Ishikawa (cell line): ENCODE results near the gene NR3C2.

Experiments used
- CEBPB ChIP-seq: IDR thresholded peaks from 2 replicates; pipeline ENCODE4 v1.6.1; 2012
- CREB1 ChIP-seq: IDR thresholded peaks from 2 replicates; pipeline ENCODE4 v1.6.1; 2012; ENCODE audit warnings: low read depth
- EGR1 ChIP-seq: IDR thresholded peaks from 2 replicates; pipeline ENCODE4 v1.6.1; 2012
- EP300 ChIP-seq: IDR thresholded peaks from 2 replicates; pipeline ENCODE4 v1.6.1; 2012; ENCODE audit warnings: borderline replicate concordance
- FOXM1 ChIP-seq: IDR thresholded peaks from 2 replicates; pipeline ENCODE4 v1.6.1; 2012; ENCODE audit warnings: low read depth, borderline replicate concordance
- NFIC ChIP-seq: IDR thresholded peaks from 2 replicates; pipeline ENCODE4 v1.6.1; 2012
- RAD21 ChIP-seq: IDR thresholded peaks from 2 replicates; pipeline ENCODE4 v1.6.1; 2012; ENCODE audit warnings: low read depth
- TAF1 ChIP-seq: IDR thresholded peaks from 2 replicates; pipeline ENCODE4 v1.6.1; 2012; ENCODE audit warnings: low read depth, mild to moderate bottlenecking
- TCF12 ChIP-seq: IDR thresholded peaks from 2 replicates; pipeline ENCODE4 v1.6.1; 2012; ENCODE audit warnings: low read depth
- TEAD4 ChIP-seq: IDR thresholded peaks from 2 replicates; pipeline ENCODE4 v1.6.1; 2012
- YY1 ChIP-seq: IDR thresholded peaks from 2 replicates; pipeline ENCODE4 v1.6.1; 2012; ENCODE audit warnings: low read depth
- ZBTB7A ChIP-seq: IDR thresholded peaks from 2 replicates; pipeline ENCODE4 v1.6.1; 2012; ENCODE audit warnings: low read depth
- TF ChIP-seq, protein P1 (sequence below): IDR thresholded peaks from 2 replicates; pipeline ENCODE4 v1.6.1; 2012
- TF ChIP-seq, protein P2 (sequence below): IDR thresholded peaks from 2 replicates; pipeline ENCODE4 v1.6.1; 2012; ENCODE audit warnings: low read depth, mild to moderate bottlenecking
- TF ChIP-seq, protein P3 (sequence below): IDR thresholded peaks from 2 replicates; pipeline ENCODE4 v1.6.1; 2012

The NR3C2 gene

DNA sequence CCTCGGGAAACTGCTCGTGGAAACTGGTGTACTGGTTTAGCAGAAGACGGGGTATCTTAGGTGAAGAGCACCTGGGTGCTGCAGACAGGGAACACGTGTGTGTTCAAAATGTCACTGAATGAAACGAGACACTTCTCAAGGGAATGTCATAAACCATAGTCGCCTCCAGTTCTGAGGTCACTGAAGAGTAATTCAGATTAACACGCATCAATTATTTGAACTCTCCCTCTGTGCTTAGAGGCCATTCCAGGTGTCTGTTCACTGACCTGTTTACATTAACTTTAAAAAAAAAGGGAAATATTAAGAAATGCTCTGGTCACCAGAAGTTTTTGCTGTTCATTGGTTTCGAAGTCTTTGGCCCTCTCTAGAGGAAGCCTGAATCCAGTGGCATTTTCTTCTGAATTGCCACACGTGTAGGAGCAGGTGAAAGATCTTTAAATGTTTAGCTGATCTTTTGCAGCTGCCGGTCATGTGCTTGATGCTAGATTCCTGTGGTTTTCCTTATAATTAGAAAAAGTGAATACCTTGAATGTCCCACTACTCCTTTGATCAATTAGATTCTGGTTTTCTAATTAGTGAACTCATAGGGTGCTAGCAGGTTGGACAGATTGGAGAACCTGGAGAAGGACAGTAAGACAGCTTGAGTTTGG is 379.8 kb downstream of the NR3C2 start:
- TF ChIP-seq NFIC: no peak
- no peak for TF ChIP-seq EP300
- TF ChIP-seq RAD21: no peak
- no peak for TF ChIP-seq TEAD4
- TF ChIP-seq, protein P1, sequence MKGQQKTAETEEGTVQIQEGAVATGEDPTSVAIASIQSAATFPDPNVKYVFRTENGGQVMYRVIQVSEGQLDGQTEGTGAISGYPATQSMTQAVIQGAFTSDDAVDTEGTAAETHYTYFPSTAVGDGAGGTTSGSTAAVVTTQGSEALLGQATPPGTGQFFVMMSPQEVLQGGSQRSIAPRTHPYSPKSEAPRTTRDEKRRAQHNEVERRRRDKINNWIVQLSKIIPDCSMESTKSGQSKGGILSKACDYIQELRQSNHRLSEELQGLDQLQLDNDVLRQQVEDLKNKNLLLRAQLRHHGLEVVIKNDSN: no peak

DNA sequence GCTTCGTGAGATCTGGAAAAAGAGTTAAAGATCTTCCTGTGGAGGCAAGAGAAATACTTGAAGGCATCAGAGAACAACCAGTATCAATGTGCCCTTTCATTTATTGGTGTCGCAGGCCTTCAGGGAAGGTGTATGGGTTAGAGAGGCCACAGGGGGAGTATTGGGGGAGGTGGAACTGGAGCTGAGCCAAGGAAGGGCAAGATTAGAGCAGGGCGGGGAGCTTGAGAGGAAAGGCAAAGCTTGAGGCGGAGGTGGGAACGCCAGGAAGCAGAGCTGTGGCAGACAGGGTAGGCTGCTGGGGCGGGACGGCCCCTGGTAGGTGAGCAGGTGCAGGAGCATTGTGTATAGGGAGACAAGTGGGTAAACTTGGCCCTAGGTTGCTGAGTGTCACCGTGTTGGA is 380.4 kb downstream of the NR3C2 start:
- TF ChIP-seq CEBPB (no peak), NFIC (no peak), YY1 (no peak), TAF1 (no peak), FOXM1 (no peak), EP300 (no peak), CREB1 (no peak), TCF12 (no peak), EGR1 (no peak), ZBTB7A (no peak), RAD21 (no peak), TEAD4 (no peak)
- TF ChIP-seq, protein P2, sequence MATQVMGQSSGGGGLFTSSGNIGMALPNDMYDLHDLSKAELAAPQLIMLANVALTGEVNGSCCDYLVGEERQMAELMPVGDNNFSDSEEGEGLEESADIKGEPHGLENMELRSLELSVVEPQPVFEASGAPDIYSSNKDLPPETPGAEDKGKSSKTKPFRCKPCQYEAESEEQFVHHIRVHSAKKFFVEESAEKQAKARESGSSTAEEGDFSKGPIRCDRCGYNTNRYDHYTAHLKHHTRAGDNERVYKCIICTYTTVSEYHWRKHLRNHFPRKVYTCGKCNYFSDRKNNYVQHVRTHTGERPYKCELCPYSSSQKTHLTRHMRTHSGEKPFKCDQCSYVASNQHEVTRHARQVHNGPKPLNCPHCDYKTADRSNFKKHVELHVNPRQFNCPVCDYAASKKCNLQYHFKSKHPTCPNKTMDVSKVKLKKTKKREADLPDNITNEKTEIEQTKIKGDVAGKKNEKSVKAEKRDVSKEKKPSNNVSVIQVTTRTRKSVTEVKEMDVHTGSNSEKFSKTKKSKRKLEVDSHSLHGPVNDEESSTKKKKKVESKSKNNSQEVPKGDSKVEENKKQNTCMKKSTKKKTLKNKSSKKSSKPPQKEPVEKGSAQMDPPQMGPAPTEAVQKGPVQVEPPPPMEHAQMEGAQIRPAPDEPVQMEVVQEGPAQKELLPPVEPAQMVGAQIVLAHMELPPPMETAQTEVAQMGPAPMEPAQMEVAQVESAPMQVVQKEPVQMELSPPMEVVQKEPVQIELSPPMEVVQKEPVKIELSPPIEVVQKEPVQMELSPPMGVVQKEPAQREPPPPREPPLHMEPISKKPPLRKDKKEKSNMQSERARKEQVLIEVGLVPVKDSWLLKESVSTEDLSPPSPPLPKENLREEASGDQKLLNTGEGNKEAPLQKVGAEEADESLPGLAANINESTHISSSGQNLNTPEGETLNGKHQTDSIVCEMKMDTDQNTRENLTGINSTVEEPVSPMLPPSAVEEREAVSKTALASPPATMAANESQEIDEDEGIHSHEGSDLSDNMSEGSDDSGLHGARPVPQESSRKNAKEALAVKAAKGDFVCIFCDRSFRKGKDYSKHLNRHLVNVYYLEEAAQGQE: no peak
- TF ChIP-seq, protein P1: no peak
- TF ChIP-seq, protein P3, sequence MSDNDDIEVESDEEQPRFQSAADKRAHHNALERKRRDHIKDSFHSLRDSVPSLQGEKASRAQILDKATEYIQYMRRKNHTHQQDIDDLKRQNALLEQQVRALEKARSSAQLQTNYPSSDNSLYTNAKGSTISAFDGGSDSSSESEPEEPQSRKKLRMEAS: no peak

DNA sequence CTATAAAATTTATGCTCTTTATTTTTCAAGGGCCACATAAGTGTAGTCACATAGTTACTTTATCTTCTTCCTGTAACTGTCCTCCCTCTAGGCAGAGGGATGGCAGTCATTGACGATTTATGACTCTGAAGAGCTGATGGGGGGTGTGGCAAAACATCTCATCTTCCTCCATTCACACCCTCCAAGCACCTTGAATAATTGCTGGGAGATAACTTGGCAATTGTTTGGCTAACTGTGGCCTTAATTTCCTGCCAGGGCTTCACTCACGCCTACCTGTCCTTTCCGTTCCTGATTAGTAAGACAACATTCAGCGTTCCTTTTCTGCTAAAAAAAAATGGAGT is 381.1 kb downstream of the NR3C2 start:
- TF ChIP-seq, protein P1: no peak
- no peak for TF ChIP-seq NFIC
- no peak for TF ChIP-seq YY1
- no peak for TF ChIP-seq RAD21
- TF ChIP-seq EP300: no peak
- TF ChIP-seq, protein P2: no peak
- no peak for TF ChIP-seq TCF12
- no peak for TF ChIP-seq CREB1
- TF ChIP-seq, protein P3: no peak
- no peak for TF ChIP-seq TEAD4
- no peak for TF ChIP-seq CEBPB
- TF ChIP-seq ZBTB7A: no peak
- no peak for TF ChIP-seq FOXM1
- no peak for TF ChIP-seq TAF1
- TF ChIP-seq EGR1: no peak

DNA sequence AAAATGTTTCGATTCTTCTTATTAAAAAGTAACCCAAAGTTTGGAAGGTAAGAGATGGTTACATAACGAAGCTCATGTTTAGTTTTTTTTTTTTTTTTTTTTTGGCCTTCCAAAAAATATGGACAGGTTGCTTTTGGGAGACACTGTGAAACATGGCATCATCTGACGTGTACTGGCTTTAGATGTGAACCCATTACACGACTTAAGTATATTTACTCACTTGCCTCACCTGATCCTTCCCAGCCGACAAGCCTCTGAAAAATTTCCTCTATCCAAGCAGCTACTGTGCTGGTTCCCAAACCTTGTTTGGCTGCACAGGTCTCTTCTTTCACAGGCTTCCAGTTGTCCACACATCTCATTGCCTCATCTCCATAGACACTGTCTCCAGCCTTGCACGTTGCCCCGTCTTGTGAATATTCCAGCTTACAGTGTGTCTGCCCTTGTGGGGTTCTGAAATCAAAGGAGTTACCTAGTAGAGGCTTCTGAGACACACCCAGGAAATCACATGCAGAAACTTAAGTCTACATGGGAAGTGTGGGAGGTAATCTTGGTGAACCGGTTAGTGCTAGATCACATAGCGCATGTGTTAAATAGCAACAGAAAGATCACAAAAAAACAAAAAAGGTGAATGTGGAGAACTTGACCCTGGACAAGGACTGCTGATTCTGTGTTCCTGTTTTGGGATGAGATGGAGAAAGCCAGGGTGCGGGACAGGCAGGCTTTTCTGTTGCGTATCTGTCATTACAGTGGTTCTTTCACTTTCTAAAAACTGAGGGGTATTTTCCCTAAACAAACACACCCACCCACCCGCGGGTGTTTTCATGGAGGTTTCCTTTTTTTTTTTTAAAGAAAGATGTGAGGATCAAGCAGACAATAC is 381.7 kb downstream of the NR3C2 start:
- no peak for TF ChIP-seq RAD21
- TF ChIP-seq, protein P3: no peak
- TF ChIP-seq ZBTB7A: no peak
- TF ChIP-seq CREB1: no peak
- TF ChIP-seq NFIC: no peak
- no peak for TF ChIP-seq CEBPB
- no peak for TF ChIP-seq YY1
- no peak for TF ChIP-seq EP300
- TF ChIP-seq FOXM1: no peak
- no peak for TF ChIP-seq EGR1
- TF ChIP-seq, protein P1: no peak
- TF ChIP-seq TCF12: no peak
- TF ChIP-seq TAF1: no peak
- no peak for TF ChIP-seq TEAD4
- TF ChIP-seq, protein P2: no peak
